GM12878 (cell line): Measurements from ENCODE around the gene WNT8A. TPM values are rescaled to one million over a fixed set of nuclear protein-coding genes. Genes with fewer than 3 reads are reported as not detected.

Experiments used
- ATAC-seq: fragments of 200-7000 bp; cut with Tn5 transposase; 3 replicates; pipeline ENCODE4 v1.9.1; 2020; ENCODE audit warnings: mild to moderate bottlenecking, moderate library complexity
- BruUV-seq: library from RNA; stranded (reverse); fragments of 400-500 nt; replicated peaks from 2 replicates; lab custom pipeline; 2021; lab: Mats Ljungman, UMichigan
- CTCF ChIA-PET: fragments of 300-600 bp; sonication (Branson Sonifier 250); formaldehyde crosslinking; extraction: SDS; loops from one replicate; lab custom pipeline; 2021; ENCODE audit warnings: inconsistent platforms; lab: Yijun Ruan, JAX
- POLR2A ChIA-PET: fragments of 350-600 bp; formaldehyde crosslinking; extraction: SDS; loops from one replicate; lab custom pipeline; 2021; ENCODE audit warnings: inconsistent platforms; lab: Charles Lee
- RAD21 ChIA-PET: fragments of 300-600 bp; sonication (Branson Sonifier 250); formaldehyde crosslinking; loops from one replicate; lab custom pipeline; 2023; ENCODE audit warnings: antibody characterized with exemption; ENCODE audit not compliant: unreplicated experiment; lab: Charles Lee
- SMC1A ChIA-PET: fragments of 300-600 bp; sonication (Branson Sonifier 250); formaldehyde crosslinking; loops from one replicate; lab custom pipeline; 2023; ENCODE audit not compliant: unreplicated experiment, uncharacterized antibody; lab: Charles Lee
- DNase-seq: peaks from one replicate; pipeline ENCODE4 v3.0.0-alpha.2; 2011; ENCODE audit warnings: low read depth, low spot score
- FAIRE-seq: peaks from 3 replicates; lab custom pipeline; 2011; peaks lifted over from hg19 to GRCh38; lab: Jason Lieb, UNC
- H2AFZ ChIP-seq: 2 replicates; pipeline ENCODE4 v1.6.0; 2011; ENCODE audit warnings: low read depth, low read length, control low read depth; ENCODE audit not compliant: control insufficient read depth
- H3K27ac ChIP-seq: 2 replicates; pipeline ENCODE4 v1.5.1; 2011; ENCODE audit warnings: control low read depth; ENCODE audit not compliant: control insufficient read depth, insufficient read depth
- H3K27me3 ChIP-seq, 2 experiments: replicated peaks in 1 of 2; 2 replicates each; pipeline versions ENCODE4 v1.6.0 to v1.6.1; 2011; ENCODE audit warnings: low read length in 1 of 2; ENCODE audit not compliant: control insufficient read depth in 2 of 2, insufficient read depth in 2 of 2
- H3K36me3 ChIP-seq, 2 experiments: 2 replicates each; pipeline ENCODE4 v1.5.1; 2011; ENCODE audit warnings: low read length in 1 of 2; ENCODE audit not compliant: control insufficient read depth in 2 of 2, insufficient read depth in 2 of 2
- H3K4me1 ChIP-seq: 2 replicates; pipeline ENCODE4 v1.6.1; 2011; ENCODE audit warnings: mild to moderate bottlenecking, low read length, moderate library complexity, mixed read lengths; ENCODE audit not compliant: control insufficient read depth, insufficient read depth
- H3K4me2 ChIP-seq: 2 replicates; pipeline ENCODE4 v1.6.0; 2011; ENCODE audit warnings: control low read depth; ENCODE audit not compliant: control insufficient read depth, insufficient read depth
- H3K4me3 ChIP-seq: fragments of 200-600 bp; sonication (generic); 2 replicates; pipeline ENCODE4 v1.5.1; 2016
- H3K79me2 ChIP-seq: 2 replicates; pipeline ENCODE4 v1.6.0; 2011; ENCODE audit warnings: low read length; ENCODE audit not compliant: control insufficient read depth, insufficient read depth
- H3K9ac ChIP-seq: 2 replicates; pipeline ENCODE4 v1.8.0; 2011; ENCODE audit warnings: low read length, control low read depth, mixed read lengths; ENCODE audit not compliant: control insufficient read depth, insufficient read depth
- H3K9me3 ChIP-seq: replicated peaks from 3 replicates; pipeline ENCODE4 v1.5.1; 2011; ENCODE audit warnings: mild to moderate bottlenecking, low read length; ENCODE audit not compliant: control insufficient read depth, insufficient read depth
- H4K20me1 ChIP-seq: 2 replicates; pipeline ENCODE4 v1.6.0; 2011; ENCODE audit not compliant: control insufficient read depth, insufficient read depth
- CHD1 ChIP-seq: IDR thresholded peaks from 2 replicates; pipeline ENCODE4 v1.6.1; 2012; ENCODE audit warnings: low read depth, low read length, improper control_type of control experiment
- CHD4 ChIP-seq: fragments of 200-600 bp; sonication (generic); IDR thresholded peaks from 2 replicates; pipeline ENCODE4 v1.6.1; 2016; ENCODE audit warnings: mild to moderate bottlenecking
- CREM ChIP-seq: IDR thresholded peaks from 2 replicates; pipeline ENCODE4 v1.6.1; 2014; ENCODE audit warnings: antibody characterized with exemption, low read depth
- EED ChIP-seq: sonication (generic); IDR thresholded peaks from 2 replicates; pipeline ENCODE4 v1.6.1; 2016; ENCODE audit warnings: antibody characterized with exemption, low read depth
- FOS ChIP-seq: IDR thresholded peaks from 3 replicates; pipeline ENCODE4 v1.6.1; 2011; ENCODE audit warnings: borderline replicate concordance; ENCODE audit not compliant: insufficient read length; ENCODE audit errors: extremely low read depth
- FOXK2 ChIP-seq: fragments of 450-650 bp; IDR thresholded peaks from 2 replicates; pipeline ENCODE4 v1.6.1; 2017; ENCODE audit warnings: mild to moderate bottlenecking, moderate library complexity
- JUND ChIP-seq: IDR thresholded peaks from 2 replicates; pipeline ENCODE4 v1.6.1; 2012; ENCODE audit warnings: low read depth, mild to moderate bottlenecking, low read length, improper control_type of control experiment, moderate library complexity
- KLF5 ChIP-seq: fragments of 450-650 bp; IDR thresholded peaks from 2 replicates; pipeline ENCODE4 v1.6.1; 2014; ENCODE audit warnings: mild to moderate bottlenecking; ENCODE audit not compliant: partially characterized antibody
- MXI1 ChIP-seq: fragments of 150-350 bp; IDR thresholded peaks from 2 replicates; pipeline ENCODE4 v1.6.1; 2011; ENCODE audit warnings: low read depth, mild to moderate bottlenecking, inconsistent platforms, low read length, improper control_type of control experiment
- NFIC ChIP-seq: IDR thresholded peaks from 2 replicates; pipeline ENCODE4 v1.6.1; 2012; ENCODE audit warnings: low read depth, mild to moderate bottlenecking, inconsistent platforms, low read length, moderate library complexity
- RAD51 ChIP-seq: fragments of 450-650 bp; IDR thresholded peaks from 2 replicates; pipeline ENCODE4 v1.6.1; 2016; ENCODE audit warnings: moderate library complexity, mild to moderate bottlenecking, inconsistent platforms
- RELA ChIP-seq: fragments of 450-650 bp; IDR thresholded peaks from 2 replicates; pipeline ENCODE4 v1.8.0; 2014; ENCODE audit warnings: borderline replicate concordance; ENCODE audit not compliant: partially characterized antibody
- SMC3 ChIP-seq: IDR thresholded peaks from 2 replicates; pipeline ENCODE4 v1.6.1; 2011; ENCODE audit warnings: low read length, improper control_type of control experiment, borderline replicate concordance
- STAT3 ChIP-seq: IDR thresholded peaks from 2 replicates; pipeline ENCODE4 v1.6.1; 2011; ENCODE audit warnings: low read depth, low read length, improper control_type of control experiment
- WRNIP1 ChIP-seq: IDR thresholded peaks from 2 replicates; pipeline ENCODE4 v1.6.1; 2011; ENCODE audit warnings: low read depth, low read length, improper control_type of control experiment, borderline replicate concordance
- ZBED1 ChIP-seq: IDR thresholded peaks from 2 replicates; pipeline ENCODE4 v1.6.1; 2016; ENCODE audit warnings: borderline replicate concordance
- in situ Hi-C: fragments of 300-500 bp; cut with MboI; formaldehyde crosslinking; loops from 9 replicates; pipeline ENCODE4 v1.14.3; 2018; ENCODE audit warnings: mixed read lengths
- intact Hi-C: fragments of 100-400 bp; cut with micrococcal nuclease; formaldehyde crosslinking; loops from one replicate; pipeline ENCODE4 v1.14.2; 2022; ENCODE audit not compliant: unreplicated experiment
- polyA plus RNA-seq, 11 experiments: library from polyadenylated mRNA; depleted of rRNA in 4 of 11; unstranded in 6 of 11; stranded (reverse) in 5 of 11; fragments of >200 nt; fragmentation: Nextera tagmentation in 4 of 11; fragmentation: Illumina TruSeq in 1 of 11; extraction: Ambion mirVana in 4 of 11; extraction: Trizol in 1 of 11; gene quantifications; 1 replicate in 1 of 11; 2 replicates in 10 of 11; pipeline versions ENCODE4 v1.2.1 to v1.2.3, GENCODE V29; 2011 to 2016; ENCODE audit warnings: inconsistent platforms in 2 of 11, missing spikeins in 2 of 11, low read depth in 1 of 11
- total RNA-seq, 4 experiments: library from RNA; depleted of rRNA in 3 of 4; stranded (reverse); fragments of >200 nt in 3 of 4; fragmentation: Illumina TruSeq in 1 of 4; extraction: Trizol in 1 of 4; gene quantifications; 2 replicates each; pipeline versions ENCODE4 v1.2.1 to v1.2.3, GENCODE V29; 2013 to 2021
- TF ChIP-seq, protein P1 (sequence below): fragments of 450-650 bp; IDR thresholded peaks from 2 replicates; pipeline ENCODE4 v1.6.1; 2016; ENCODE audit warnings: mild to moderate bottlenecking
- TF ChIP-seq, protein P2 (sequence below): IDR thresholded peaks from 2 replicates; pipeline ENCODE4 v1.6.1; 2011; ENCODE audit warnings: mild to moderate bottlenecking, low read depth, low read length, moderate library complexity; ENCODE audit not compliant: insufficient replicate concordance
- TF ChIP-seq, protein P3 (sequence below): fragments of 450-650 bp; conservative IDR thresholded peaks from 2 replicates; pipeline ENCODE4 v1.6.1; 2017; ENCODE audit warnings: mild to moderate bottlenecking, moderate library complexity
- TF ChIP-seq, protein P4 (sequence below): fragments of 450-650 bp; IDR thresholded peaks from 2 replicates; pipeline ENCODE4 v1.6.1; 2018; ENCODE audit warnings: borderline replicate concordance, mild to moderate bottlenecking; ENCODE audit not compliant: partially characterized antibody

Gene WNT8A
- total and polyA plus RNA-seq, 10 of the 15 experiments (the other 5 are each of a cell fraction or from before 2014, with no cell fraction given): not detected

DNA sequence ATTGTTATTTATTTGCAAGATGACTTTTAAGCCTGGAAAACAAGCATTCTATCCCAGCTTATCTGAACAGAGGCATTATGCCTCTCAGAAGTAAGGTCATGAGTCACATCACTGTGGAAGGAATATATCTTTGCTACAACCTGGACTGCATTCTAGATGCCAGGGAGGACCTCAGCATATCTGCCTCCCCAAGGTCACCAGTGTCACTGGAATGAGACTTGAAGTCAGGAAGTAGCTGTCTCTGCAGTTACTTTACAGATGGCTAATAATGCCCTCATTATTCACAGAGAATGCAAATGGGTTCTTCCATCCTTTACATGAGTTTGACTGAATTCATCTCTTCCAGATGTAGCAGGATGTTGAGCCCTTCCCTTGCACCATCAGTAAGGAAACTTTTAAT is 46.6 kb upstream of the WNT8A start:
- POLR2A ChIA-PET: interaction anchor here (2.6 kb wide), 1 partner anchor 10 kb away, joined by 9 read pairs; no protein-coding TSS in a partner anchor
- peak overlapping the region; percentile 0; the same call in 1 of the 2 replicates for H3K4me2 ChIP-seq
- no peak for FAIRE-seq

More for the DNA sequence above, 46.6 kb upstream of the WNT8A start:
- Histone ChIP-seq H3K27ac (peak overlapping the region; percentile 15), H4K20me1 (no peaks in the 10 kb centered on the region), H3K4me1 (peaks cover 22% of the 10 kb centered on the region), H2AFZ (peak overlapping the region; percentile 2; the same call in 1 of the 2 replicates), H3K79me2 (peaks cover 10% of the 10 kb centered on the region), H3K9me3 (no peaks in the 10 kb centered on the region), H3K4me3 (no peak overlapping the region), H3K27me3 (no peaks in the 10 kb centered on the region), H3K36me3 (no peaks in the 10 kb centered on the region), H3K9ac (no peak overlapping the region)
- in situ Hi-C loops (no loop called here), intact Hi-C loops (loop anchor here (10.0 kb wide), 2 partner anchors 318 to 412 kb away; partner anchors contain the start of gene KDM3B)
- no TSS peak for BruUV-seq
- TF ChIP-seq KLF5: no peak
- no peak for TF ChIP-seq STAT3
- TF ChIP-seq EED: no peak
- TF ChIP-seq, protein P1, sequence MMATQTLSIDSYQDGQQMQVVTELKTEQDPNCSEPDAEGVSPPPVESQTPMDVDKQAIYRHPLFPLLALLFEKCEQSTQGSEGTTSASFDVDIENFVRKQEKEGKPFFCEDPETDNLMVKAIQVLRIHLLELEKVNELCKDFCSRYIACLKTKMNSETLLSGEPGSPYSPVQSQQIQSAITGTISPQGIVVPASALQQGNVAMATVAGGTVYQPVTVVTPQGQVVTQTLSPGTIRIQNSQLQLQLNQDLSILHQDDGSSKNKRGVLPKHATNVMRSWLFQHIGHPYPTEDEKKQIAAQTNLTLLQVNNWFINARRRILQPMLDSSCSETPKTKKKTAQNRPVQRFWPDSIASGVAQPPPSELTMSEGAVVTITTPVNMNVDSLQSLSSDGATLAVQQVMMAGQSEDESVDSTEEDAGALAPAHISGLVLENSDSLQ: no peak
- TF ChIP-seq ZBED1: no peak
- TF ChIP-seq, protein P2, sequence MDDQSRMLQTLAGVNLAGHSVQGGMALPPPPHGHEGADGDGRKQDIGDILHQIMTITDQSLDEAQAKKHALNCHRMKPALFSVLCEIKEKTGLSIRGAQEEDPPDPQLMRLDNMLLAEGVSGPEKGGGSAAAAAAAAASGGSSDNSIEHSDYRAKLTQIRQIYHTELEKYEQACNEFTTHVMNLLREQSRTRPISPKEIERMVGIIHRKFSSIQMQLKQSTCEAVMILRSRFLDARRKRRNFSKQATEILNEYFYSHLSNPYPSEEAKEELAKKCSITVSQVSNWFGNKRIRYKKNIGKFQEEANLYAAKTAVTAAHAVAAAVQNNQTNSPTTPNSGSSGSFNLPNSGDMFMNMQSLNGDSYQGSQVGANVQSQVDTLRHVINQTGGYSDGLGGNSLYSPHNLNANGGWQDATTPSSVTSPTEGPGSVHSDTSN: no peak
- TF ChIP-seq RELA: no peak
- TF ChIP-seq, protein P3, sequence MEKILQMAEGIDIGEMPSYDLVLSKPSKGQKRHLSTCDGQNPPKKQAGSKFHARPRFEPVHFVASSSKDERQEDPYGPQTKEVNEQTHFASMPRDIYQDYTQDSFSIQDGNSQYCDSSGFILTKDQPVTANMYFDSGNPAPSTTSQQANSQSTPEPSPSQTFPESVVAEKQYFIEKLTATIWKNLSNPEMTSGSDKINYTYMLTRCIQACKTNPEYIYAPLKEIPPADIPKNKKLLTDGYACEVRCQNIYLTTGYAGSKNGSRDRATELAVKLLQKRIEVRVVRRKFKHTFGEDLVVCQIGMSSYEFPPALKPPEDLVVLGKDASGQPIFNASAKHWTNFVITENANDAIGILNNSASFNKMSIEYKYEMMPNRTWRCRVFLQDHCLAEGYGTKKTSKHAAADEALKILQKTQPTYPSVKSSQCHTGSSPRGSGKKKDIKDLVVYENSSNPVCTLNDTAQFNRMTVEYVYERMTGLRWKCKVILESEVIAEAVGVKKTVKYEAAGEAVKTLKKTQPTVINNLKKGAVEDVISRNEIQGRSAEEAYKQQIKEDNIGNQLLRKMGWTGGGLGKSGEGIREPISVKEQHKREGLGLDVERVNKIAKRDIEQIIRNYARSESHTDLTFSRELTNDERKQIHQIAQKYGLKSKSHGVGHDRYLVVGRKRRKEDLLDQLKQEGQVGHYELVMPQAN: no peak
- TF ChIP-seq, protein P4, sequence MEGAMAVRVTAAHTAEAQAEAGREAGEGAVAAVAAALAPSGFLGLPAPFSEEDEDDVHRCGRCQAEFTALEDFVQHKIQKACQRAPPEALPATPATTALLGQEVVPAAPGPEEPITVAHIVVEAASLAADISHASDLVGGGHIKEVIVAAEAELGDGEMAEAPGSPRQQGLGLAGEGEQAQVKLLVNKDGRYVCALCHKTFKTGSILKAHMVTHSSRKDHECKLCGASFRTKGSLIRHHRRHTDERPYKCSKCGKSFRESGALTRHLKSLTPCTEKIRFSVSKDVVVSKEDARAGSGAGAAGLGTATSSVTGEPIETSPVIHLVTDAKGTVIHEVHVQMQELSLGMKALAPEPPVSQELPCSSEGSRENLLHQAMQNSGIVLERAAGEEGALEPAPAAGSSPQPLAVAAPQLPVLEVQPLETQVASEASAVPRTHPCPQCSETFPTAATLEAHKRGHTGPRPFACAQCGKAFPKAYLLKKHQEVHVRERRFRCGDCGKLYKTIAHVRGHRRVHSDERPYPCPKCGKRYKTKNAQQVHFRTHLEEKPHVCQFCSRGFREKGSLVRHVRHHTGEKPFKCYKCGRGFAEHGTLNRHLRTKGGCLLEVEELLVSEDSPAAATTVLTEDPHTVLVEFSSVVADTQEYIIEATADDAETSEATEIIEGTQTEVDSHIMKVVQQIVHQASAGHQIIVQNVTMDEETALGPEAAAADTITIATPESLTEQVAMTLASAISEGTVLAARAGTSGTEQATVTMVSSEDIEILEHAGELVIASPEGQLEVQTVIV: no peak
- TF ChIP-seq JUND: no peak
- TF ChIP-seq FOS: no peak
- no peak for TF ChIP-seq CHD4
- no peak for TF ChIP-seq MXI1
- no peak for TF ChIP-seq CREM
- TF ChIP-seq RAD51: no peak
- no peak for TF ChIP-seq WRNIP1
- TF ChIP-seq FOXK2: no peak
- TF ChIP-seq NFIC: no peak
- TF ChIP-seq SMC3: no peak
- no peak for TF ChIP-seq CHD1
- SMC1A ChIA-PET: interaction anchor here (0.9 to 10.4 kb wide), 7 partner anchors 10 to 258 kb away, joined by 3 to 207 read pairs (median 10); no protein-coding TSS in a partner anchor
- ATAC-seq (no peak), DNase-seq (no peak)
- RAD21 ChIA-PET: interaction anchor here (0.6 to 5.0 kb wide), 9 partner anchors 21 to 286 kb away, joined by 3 to 60 read pairs (median 11); partner anchors contain the start of genes PKD2L2 and WNT8A
- CTCF ChIA-PET: interaction anchor here (1.2 to 8.8 kb wide), 13 partner anchors 7 to 408 kb away, joined by 3 to 398 read pairs (median 23); no protein-coding TSS in a partner anchor
